GM12872 (cell line): ENCODE results near the gene ZNF800.

Experiments
- TF ChIP-seq, protein P1 (sequence below): IDR thresholded peaks from 3 replicates; pipeline ENCODE4 v1.5.1; 2011; ENCODE audit warnings: low read depth, mild to moderate bottlenecking, low read length, moderate library complexity; ENCODE audit not compliant: insufficient read depth

ZNF800 gene

DNA sequence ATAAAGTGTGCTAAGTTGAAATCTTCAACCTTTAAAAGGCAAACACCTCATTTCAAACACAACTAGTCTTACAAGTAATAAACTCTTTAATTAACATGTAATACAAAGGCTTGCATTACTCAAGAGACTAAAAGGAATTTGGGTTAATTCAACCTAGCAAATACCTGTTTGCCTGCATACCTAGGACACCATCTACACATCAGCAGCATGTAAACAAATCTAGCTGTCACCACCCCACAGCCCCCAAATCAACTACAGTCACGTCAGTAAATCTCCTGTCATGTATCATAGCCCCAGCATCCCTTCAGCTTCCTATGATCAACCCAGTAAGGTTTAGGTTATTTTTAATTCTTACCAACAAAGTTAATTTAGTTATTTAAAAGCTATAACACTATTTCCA, 33.5 kb downstream of the ZNF800 start:
- TF ChIP-seq, protein P1, sequence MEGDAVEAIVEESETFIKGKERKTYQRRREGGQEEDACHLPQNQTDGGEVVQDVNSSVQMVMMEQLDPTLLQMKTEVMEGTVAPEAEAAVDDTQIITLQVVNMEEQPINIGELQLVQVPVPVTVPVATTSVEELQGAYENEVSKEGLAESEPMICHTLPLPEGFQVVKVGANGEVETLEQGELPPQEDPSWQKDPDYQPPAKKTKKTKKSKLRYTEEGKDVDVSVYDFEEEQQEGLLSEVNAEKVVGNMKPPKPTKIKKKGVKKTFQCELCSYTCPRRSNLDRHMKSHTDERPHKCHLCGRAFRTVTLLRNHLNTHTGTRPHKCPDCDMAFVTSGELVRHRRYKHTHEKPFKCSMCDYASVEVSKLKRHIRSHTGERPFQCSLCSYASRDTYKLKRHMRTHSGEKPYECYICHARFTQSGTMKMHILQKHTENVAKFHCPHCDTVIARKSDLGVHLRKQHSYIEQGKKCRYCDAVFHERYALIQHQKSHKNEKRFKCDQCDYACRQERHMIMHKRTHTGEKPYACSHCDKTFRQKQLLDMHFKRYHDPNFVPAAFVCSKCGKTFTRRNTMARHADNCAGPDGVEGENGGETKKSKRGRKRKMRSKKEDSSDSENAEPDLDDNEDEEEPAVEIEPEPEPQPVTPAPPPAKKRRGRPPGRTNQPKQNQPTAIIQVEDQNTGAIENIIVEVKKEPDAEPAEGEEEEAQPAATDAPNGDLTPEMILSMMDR = no peak

DNA sequence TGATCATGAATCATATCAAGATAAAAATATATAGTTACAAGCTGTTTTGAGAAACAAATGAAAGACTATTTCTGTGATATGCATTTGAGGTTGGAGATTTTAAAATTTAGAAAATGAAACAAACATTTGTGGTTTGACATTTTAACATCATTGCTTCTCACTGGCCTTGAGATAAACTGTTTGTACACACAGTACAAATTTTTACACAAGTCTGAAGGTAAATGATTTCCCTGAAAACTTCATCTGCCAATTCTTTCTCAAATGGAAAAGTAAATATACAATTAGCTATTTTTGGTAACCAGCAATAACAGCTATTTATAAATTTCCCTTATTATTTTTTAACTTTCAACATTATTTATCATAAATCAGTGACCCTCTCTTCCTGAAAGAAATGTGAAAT, 38.6 kb downstream of the ZNF800 start:
- TF ChIP-seq, protein P1 = no peak

DNA sequence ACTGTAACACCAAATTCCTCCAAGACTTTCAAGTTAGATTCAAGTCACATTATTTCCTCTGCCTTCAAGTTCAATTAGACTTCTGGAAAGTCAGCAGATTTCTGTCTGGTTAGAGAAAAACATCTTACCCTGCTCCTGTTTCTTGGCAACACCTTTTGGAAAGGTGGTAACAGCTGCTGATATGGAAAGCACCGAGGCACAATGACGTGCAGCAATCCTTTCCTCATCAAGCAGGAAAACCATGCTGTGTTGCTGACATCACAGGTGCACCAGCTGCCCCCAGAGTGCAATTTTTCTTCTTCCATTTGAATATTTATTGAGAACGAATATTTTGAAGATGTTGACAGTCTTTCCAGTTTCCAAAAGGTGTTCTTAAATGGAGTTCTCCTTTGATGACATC, 41.9 kb downstream of the ZNF800 start:
- TF ChIP-seq, protein P1 = no peak

DNA sequence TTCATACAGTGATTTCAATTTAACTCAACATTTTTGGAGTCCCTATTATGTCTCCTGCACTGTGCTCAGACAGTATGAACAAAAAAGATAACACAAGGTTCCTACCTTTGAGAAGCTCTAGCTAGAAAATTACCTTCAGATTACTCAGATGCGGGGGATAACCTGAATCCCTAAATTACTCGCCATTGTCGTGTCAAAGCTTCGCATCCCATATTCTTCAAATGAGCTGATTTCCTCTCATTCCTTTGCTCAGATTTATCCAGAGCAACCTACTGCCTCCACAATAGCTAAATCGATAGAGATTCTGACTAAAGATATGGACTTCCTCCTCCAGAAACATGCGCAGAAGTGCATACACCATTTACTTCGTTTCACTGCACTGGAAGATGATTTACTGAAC, 42.6 kb downstream of the ZNF800 start:
- TF ChIP-seq, protein P1 = no peak

DNA sequence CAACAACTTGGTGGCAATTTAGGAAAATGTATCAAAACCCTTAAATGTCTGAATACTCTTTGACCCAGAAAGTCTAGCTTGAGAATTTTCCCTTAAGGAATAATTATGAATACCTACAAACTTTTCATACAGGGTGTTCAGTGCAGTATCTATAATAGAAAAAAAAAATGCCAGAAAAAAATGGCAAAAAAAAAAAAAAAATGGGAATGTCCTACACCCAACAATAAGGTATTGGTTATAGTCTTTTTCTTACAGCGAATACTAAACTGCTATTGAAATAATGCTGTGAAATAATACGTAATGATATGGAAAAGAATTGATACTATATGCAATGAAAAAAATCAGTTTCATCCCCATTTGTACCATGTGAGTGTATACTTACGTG, 44.3 kb downstream of the ZNF800 start:
- TF ChIP-seq, protein P1 = no peak; the same call in 2 of the 3 replicates

DNA sequence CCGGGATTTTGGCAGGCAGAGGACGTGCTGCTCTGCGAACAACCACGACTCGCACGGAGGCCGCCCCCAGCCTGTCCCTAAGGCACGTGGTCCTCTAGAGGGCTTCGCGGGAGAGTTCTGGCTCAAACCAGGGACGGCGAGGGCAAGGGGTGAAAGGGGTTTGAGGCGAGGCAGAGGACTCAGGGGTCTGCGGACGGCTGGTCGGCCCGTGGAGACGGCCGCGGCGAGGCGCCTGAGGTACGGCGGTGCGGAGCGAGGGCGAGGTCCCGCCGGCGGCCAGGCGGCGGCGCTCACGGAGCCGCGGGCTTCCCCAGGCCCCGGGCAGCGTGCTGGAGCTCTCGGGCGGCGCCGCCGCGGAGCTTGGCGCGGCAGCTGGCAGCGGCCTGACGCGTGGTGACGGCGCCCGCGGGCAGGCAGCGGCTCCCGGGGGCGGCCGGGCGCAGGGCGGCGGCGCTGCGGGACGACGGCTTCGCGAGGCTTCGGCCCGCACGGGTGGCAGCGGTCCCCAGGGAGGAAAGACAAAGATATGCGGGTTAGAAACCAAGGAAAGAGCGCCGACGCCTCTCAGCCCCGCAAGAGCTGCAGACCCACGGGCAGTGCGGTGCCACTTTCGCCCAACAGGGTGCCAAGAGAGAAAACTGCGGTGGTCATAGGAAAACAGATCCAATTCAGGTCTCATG, 44.8 kb downstream of the ZNF800 start:
- TF ChIP-seq, protein P1 = peak; percentile 62

DNA sequence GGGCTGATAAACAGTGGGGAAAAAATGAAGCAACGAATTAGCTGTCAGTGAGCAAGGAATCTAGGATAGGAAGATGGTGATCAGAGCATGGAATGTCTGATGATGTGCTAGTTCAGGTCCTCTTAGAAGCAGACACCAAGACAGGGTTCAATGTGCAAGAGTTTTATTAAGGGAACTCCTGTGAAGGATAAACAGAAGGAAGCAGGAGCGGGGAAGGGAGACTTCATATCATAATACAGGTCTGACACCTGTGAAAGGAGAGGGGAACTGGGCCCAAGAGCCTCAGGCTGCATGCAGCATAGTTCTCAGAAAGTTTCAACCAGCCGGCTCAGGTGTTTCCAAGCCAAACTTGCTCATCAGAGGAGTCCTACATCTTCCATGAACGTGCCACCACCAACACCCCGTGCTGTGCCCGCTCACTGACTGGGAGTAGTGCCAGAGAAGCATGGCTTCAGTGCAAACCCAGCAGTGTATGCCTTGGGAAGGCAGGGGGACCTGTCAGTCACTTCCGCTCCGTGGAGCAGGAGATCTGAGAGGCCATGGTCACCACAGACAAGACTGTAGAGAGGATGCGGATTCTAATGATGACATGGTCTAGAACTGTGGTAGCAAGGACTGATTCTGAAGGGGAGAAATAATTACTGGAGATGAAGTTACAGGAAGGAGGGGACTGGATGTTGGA, 45.8 kb downstream of the ZNF800 start:
- TF ChIP-seq, protein P1 = no peak
